Lower leg skin (tissue), 4 donors: ENCODE measurements around the gene CD83. TPM values are rescaled to one million over a fixed set of nuclear protein-coding genes. Genes with fewer than 3 reads are reported as not detected.
"Not testable (repeated sequence)": the region's sequence is repeated elsewhere in the genome, so short reads cannot be mapped to it uniquely, and the experiment has no call there.

Source experiments
- DNase-seq, 2 donors: peaks; one replicate each; pipeline ENCODE4 v3.0.0-alpha.2; 2019; ENCODE audit warnings: low spot score in 2 of 2
- H3K4me3 ChIP-seq: fragments of 200-600 bp; sonication (generic); 2 replicates; pipeline ENCODE4 v1.5.1; 2017; ENCODE audit warnings: mild to moderate bottlenecking, low read depth; ENCODE audit not compliant: poor library complexity, severe bottlenecking
- CTCF ChIP-seq, 3 donors: fragments of 450-650 bp; IDR thresholded peaks; one replicate each; pipeline ENCODE4 v1.5.1; 2016; ENCODE audit warnings: antibody characterized with exemption in 3 of 3, mild to moderate bottlenecking in 3 of 3, moderate library complexity in 2 of 3
- POLR2A ChIP-seq, 2 donors: fragments of 450-650 bp; IDR thresholded peaks; one replicate each; pipeline ENCODE4 v1.6.1; 2016 to 2017; ENCODE audit warnings: antibody characterized with exemption in 2 of 2, mild to moderate bottlenecking in 1 of 2, moderate library complexity in 1 of 2
- WGBS, 2 donors: methylation state at CpG; one replicate each; pipeline ENCODE4 v1.1.5; 2018; 5-methylcytosine and 5-hydroxymethylcytosine counted together
- intact Hi-C: fragments of 100-400 bp; cut with DNase I; formaldehyde crosslinking; loops from one replicate; pipeline ENCODE4 v1.15.0; 2023; ENCODE audit warnings: low total_unique reads
- total RNA-seq, 4 donors: library from RNA; depleted of rRNA; stranded (reverse); fragments of >200 nt; gene quantifications; one replicate each; pipeline ENCODE4 v1.1.0, GENCODE V29; 2016

The CD83 gene
- total RNA-seq, 4 donors from 2014 or later = 2.2 to 4.4 (median 3.4) TPM

GRCh38 chr6:14147891-14148290 lies 30.3 kb downstream of the CD83 start:
- DNase-seq = no peak
- 82 to 88% methylated on average over 7 of the region's 7 CpGs for WGBS, 2 donors
- no peak for TF ChIP-seq CTCF (IDR thresholded peaks at IDR 0.05)
- no peak for TF ChIP-seq POLR2A (IDR thresholded peaks at IDR 0.05)
- H3K4me3 ChIP-seq = no peak overlapping the region
- intact Hi-C loops = loop anchor here (10.0 kb wide), 1 partner anchor 243 kb away; no protein-coding TSS in a partner anchor

GRCh38 chr6:14148471-14148870 lies 30.9 kb downstream of the CD83 start:
- TF ChIP-seq POLR2A (IDR thresholded peaks at IDR 0.05) (no peak), CTCF (IDR thresholded peaks at IDR 0.05) (no peak)
- 91 to 95% methylated on average over 5 of the region's 5 CpGs for WGBS, 2 donors
- no peak for DNase-seq
- intact Hi-C loops = loop anchor here (10.0 kb wide), 1 partner anchor 244 kb away; no protein-coding TSS in a partner anchor
- H3K4me3 ChIP-seq = no peak overlapping the region

GRCh38 chr6:14149053-14149738 lies 31.6 kb downstream of the CD83 start:
- TF ChIP-seq POLR2A (IDR thresholded peaks at IDR 0.05) (no peak), CTCF (IDR thresholded peaks at IDR 0.05) (no peak)
- no peak overlapping the region for H3K4me3 ChIP-seq
- intact Hi-C loops = loop anchor here (10.0 kb wide), 1 partner anchor 244 kb away; no protein-coding TSS in a partner anchor
- 70 to 76% methylated on average over 6 of the region's 6 CpGs for WGBS, 2 donors
- DNase-seq = no peak

GRCh38 chr6:14149739-14150130 lies 32.2 kb downstream of the CD83 start:
- DNase-seq = no peak
- H3K4me3 ChIP-seq = no peak overlapping the region
- 79 to 91% methylated on average over 7 of the region's 7 CpGs for WGBS, 2 donors
- intact Hi-C loops = loop anchor here (10.0 kb wide), 1 partner anchor 245 kb away; no protein-coding TSS in a partner anchor
- TF ChIP-seq CTCF (IDR thresholded peaks at IDR 0.05) = no peak
- TF ChIP-seq POLR2A (IDR thresholded peaks at IDR 0.05) = no peak

- DNase-seq, intact Hi-C loops, H3K4me3 ChIP-seq: not testable (repeated sequence)
- WGBS, 2 donors = 91 to 94% methylated on average over 3 of the region's 3 CpGs
Observed at GRCh38 chr6:14151300-14151699, 33.7 kb downstream of the CD83 start.

GRCh38 chr6:14151773-14152172 lies 34.2 kb downstream of the CD83 start:
- H3K4me3 ChIP-seq = no peak overlapping the region
- intact Hi-C loops = no loop called here
- TF ChIP-seq CTCF (IDR thresholded peaks at IDR 0.05) (no peak), POLR2A (IDR thresholded peaks at IDR 0.05) (no peak)
- DNase-seq = no peak
- WGBS, 2 donors = 90 to 93% methylated on average over 1 of the region's 1 CpG
